NCI-H128 (cell line): ENCODE results near the gene TLE3.

Source experiments
- DNase-seq: peaks from one replicate; lab custom pipeline; 2025; ENCODE audit not compliant: unreplicated experiment; lab: John Stamatoyannopoulos, UW

The TLE3 gene

DNA sequence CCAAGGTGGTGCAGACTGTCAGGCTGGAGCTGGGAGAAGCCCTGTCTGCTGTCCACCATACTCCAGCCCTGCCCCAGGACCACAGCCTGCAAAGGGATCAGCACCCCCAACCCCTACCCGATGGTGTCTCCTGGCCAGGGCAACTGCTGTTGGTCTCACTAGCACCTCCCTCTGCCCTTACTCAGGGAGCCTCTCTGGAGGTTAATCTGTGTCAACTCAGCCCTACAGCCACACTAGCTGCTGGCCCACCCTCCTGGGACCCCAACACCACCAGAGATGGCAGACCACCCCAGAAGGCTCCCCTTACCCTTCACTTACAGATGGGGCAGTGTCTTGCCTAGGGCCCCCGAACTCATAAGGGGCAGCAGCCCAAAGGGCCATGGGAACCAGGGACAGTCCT lies 65.2 kb downstream of the TLE3 start:
- no peak for DNase-seq

DNA sequence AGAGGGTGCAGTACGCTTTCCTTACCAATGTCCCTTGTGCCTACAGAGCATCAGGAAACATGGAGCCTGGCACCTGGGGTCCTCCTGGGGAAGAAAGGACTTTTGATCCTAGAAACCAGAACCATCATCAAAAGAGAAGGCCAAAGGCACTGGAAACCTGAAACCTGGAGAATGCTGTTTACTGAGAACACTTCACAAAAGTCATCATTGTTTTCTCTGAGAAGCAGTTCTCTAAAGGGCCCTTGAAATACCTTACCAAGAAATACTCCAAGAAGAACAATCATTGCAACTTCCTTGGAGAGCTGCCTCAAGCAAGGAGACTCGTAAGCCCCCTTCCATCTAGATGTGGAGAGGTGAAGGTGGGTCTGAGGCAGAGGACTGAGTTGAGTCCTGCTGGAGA lies 66.0 kb downstream of the TLE3 start:
- no peak for DNase-seq

DNA sequence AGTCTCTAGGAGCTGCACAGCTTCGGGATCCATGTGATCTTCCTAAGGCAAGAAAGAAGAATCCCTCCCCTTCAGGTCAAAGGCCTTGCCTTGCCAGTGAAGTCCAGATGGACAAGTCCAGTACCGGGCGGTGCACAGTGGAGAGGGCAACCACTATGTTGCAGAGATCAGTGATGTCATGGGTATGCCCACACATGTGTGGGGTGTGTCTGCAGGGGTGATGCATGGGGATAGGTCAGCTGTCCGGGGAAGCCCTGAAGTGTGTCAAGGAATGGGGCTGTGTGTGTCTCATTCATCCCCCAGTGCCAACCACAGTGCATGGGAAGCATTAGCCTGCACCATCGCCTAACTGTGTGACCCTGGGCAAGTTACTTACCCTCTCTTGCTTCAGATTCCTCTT lies 66.5 kb downstream of the TLE3 start:
- no peak for DNase-seq

DNA sequence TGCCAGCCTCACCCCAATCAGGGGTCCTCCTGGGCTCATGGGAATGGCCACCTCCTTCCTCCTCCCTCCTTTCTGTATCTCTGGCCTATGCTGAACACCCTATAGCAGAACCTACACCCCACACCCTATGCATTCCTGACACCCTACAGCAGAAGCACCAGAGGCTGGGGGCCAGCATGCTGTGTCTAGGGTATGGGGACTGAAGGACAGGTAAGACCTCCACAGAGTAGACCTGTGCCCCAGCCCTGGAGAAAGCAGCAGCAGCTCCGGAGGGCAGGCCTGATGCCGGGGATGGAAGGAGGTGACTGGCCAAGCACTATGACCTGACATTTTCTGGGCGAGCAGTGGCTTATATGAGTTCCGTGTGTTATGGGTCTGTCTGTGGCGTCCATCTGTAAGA lies 66.9 kb downstream of the TLE3 start:
- no peak for DNase-seq

DNA sequence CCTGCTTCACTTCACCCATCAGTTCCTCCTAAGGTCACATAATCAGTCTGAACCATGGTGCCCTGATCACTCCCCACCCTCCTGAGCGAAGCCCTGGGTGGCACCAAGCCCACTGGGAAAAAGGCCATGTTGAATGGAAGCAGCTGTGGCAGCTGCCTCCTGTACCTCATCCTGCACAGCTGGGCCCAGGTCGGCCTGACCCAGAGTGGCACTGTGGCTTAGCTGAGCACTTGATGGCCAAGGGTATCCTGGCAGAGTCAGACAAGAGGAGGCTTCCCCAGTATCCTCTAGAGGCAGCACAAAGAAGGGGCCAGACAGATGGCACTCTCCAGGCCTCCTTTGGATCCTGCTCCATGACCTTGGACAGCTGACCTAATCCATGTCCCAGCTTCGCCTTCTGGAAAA lies 68.4 kb downstream of the TLE3 start:
- no peak for DNase-seq

DNA sequence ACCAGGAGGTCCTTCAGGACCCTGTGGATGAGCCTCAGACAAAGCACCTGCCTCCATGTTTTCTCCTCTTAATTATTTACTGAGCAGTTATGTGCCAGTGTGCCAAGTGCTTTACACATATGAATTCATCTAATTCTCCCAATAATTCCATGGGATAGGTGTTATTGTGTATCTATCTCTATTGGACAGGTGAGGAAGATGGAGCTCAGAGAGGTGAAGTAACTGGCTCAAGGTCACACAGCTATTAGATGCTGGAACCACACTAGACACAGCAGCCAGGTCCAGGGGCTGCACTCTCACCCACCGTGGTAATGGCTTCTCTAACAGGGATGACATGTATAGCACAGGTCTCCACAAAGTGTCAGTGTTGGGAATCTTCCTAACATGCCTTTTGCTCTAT lies 70.2 kb downstream of the TLE3 start:
- DNase-seq: no peak

DNA sequence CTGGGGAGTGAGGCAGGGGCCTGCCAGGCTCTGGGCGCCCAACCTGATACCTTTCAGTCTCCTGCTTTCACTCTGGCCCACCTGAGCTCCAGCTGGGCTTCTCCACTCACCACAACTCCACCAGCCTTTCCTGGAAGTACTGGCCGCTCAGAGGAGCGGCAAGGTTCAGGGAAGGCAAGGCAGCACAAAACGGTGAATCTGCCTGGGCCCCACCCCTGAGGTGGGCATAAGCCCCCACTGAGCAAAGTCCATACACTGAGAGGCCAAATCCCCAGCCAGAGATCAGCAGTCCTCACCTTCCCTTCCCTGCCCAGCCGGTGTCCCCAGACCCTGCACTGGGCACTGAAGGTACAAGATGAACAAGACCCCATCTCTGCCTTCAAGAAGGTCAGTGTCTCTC lies 70.7 kb downstream of the TLE3 start:
- DNase-seq: no peak

DNA sequence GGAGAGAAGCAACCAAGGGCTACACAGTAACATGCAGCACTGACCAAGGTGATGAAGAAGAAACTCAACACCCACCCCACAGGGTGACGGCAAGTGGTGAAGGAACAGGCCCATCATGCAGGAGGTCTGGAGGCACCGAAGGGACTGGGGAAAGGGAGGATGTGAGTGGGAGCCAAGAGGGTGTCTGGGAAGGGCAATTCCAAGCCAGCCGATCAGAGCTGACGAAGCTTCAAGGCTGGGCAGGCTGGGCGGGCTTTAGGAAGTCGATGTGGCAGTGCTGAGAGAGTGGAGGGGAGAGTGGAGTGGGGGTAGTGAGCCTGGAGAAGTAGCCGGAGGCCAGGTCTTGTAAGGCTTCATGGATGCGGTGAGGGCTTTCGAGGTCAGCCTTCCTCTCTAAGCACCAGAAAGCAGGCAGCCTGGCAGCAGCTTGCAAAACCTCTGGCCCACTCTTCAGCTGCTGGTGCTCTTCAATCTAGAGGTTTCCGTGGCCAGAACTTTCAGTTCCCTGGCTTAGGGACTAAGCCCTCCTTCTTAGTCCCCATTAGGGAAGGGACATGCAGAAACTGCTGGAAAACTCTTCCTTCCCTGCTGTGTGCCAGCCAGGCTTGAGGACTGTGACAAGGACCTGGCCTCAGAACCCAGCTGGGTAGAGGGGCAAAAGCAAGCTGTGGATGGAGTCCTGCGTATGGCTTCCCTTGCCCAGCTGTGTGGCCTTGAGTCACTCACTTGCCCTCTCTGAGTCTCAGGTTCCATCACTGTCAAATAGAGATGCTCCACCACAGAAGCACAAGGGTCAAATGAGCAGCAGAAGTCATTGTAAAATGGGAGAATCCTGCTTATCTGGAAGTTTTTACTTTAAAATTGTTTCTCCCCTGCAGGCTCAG lies 72.1 kb downstream of the TLE3 start:
- no peak for DNase-seq

DNA sequence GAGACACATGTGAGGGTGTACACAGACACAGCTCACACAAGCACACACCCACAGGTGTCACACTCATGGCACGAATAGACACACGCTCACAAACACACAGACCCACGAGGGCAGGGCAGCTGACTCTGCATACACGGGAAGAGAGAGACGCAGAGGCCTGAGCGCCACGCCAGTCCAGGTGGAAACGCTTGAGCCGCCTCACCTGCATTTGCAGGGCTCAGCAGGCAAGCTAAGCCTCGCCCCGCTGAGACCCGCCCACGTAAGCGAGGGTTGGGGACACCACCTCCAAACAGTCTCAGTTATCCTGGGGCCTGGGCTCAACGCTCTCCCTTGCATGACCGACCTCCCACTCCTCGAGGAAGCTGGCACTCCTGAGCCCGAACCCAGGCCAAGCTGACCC lies 73.2 kb downstream of the TLE3 start:
- no peak for DNase-seq

DNA sequence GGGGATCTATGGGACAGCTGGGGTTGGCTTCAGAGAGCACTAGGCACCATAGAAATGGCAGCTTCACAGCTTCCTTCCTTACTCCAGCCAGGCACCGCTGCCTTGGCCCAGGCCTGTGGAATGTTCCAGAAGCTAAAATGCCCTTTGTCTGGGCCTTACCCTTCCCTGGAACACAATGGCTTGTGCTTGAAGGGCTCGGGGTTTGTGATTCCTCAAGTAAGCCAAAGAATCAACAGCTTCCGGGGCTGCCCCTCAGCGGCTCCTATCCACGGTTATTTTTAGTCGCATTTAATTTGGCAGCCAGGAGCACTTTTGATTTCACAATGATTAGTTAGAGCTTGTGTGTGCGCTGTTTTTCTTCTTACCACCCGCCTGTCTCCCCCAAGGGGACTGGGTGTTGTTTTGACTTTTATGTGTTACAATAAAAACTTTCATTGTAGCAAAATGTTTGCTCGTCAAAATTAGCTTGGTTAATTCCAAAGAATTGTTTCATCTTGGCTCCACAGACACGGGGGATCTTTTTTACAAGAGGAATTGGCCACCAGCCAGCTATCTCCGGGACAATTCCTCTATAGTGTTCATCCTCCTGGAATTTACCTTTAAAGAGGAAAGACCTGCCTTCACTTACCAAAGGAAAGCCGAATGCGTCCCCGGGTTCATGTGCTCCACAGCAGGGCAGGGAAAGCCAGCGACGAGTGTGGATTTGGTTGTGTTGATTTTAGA lies 73.8 kb downstream of the TLE3 start:
- DNase-seq: no peak

DNA sequence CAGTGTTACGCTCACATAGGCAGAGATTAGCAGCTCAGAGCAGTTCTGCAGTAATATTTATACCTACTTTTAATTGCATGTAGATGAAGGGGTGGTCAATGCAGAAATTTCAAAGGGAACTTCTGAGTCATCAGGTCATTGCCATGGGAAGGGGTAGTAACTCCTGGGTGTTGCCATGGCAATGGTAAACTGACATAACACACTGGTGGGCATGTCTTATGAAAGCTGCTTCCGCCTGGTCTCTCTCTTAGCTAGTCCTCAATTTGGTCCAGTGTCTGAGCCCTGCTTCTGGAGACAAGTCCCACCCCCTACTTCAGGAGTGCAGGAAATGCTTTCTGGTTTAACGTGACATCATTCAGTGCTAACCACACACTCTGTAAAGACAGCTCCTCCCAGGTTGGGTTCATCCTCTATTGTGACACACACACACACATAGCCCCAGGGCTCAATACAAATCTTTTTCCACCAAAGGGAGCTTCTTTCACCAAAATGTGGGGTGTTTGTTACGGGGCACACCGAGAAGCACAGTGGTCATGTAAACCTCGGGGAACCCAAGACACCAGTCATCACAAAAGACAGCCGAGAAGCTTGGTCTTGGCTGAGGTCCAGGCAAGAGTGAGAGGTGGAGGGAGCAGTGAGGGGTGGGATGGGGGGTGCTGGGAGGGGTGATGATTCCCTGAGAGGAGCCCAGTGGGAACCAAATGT lies 74.5 kb downstream of the TLE3 start:
- DNase-seq: no peak

DNA sequence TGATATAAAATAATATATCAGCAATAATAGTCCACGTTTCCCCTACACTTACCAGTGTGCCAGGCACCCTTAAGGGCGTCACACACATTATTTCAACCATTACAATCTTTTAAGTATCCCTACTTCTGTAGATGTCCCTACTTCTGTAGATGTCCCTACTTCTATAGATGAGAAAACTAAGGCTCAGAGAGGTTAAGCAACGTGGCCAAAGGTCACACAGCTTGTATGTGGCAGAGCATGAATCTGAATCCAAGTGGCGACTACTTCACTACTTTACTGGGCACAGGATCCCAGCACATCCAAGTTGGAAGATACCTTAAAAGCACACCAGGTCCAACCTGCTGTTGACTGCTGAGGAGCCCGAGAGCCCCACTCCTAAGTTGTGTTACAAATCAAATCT lies 77.5 kb downstream of the TLE3 start:
- DNase-seq: no peak

DNA sequence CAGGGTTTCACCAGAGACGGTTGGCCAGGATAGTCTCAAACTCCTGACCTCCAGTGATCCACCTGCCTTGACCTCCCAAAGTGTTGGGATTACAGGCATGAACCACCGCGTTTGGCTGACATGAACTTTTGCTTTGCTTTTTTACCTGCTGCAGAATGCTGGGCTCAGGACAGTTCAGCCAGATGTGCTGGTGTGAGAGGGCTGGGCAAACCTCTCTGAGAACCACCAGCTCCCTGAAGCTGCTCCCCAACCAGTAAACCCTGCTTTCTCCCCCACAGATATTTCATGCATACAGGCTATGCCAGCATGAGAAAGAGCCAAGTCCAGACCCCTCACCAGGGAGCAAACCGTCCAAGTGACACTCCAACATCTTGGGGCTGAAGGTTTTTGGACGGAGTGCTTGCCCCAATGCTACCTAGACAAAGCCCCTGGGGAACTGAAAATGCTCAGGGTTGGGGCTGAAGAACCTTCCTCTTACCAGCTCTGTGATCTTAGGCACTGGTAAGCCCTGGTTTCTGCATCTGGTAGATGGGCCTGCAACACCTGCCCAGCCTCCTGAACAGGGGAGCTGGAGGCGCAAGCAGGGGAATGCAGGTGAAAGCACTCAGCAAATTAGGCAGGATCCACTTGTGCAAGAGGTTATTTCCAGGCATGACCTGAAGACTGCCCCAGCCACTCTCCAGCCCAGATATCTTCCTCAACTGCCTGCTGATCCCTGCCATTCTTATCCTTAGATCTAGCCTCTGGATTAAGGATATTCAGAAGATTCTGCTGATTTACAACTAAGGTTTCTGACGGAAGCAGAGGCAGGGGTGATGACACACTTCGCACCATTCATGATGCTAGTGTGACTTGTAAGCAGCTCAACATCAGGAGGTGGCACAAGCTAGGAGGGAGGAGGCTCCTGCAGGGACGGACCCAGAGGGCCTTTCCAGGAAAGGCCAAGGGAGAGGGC lies 78.8 kb downstream of the TLE3 start:
- no peak for DNase-seq

DNA sequence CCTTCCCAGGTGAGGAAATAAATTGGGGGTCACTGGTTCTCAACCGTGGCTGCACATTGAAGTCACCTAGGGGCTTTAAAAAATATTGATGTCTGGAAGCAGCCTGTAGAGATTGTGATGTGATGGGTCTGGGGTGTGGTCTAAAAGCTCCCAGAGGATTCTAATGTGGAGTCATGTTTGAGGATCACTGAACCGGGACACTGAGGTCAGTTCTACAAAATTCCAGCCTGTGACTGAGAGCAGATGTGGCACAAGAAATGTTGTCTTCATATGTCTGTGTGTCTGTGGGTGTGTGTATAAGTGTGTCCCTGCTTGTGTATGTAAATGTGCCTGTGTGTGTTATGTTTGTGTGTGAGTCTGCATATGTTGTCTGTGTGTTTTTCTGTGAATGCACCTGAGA lies 79.9 kb downstream of the TLE3 start:
- DNase-seq: no peak

DNA sequence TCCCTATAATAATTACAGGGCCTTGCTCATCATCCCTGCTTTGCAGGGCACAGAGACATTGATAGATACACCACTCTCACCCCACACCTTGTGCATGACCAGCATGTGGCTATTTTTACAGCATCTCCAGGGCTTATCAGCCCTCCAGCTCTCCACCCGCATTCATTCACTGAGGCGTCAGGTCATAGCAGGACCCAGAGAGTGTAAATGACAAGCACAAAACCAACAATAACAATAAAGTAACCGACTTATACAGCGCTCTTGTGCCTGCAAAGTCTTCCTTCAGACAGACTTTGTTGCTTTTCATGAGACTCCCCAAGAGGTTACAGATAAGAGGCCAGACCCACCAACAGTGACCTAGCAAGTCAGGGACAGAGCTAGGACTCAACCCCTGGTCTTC lies 80.7 kb downstream of the TLE3 start:
- DNase-seq: no peak

DNA sequence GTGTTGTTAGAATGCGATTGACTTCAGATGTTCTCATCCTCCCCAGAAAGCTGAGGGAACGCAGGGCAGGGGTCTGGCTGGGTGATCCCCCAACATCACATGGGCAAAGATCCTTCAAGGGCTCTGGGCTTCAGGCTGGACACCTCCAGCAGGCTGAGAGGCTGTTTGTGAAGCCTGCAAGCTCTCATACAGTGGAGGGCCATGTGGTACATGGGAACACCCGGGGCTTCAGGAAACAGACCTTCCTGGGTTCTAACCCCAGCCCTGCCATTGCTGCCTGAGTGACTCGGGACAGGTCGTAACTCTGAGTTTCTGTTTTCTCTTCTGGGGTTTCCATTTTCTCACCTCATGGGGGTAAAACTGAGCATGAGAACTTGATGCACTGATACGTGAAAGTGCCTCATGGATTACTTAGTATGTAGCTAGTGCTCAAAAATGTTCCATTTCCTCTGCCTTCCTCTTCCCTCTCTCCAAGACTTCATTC lies 81.2 kb downstream of the TLE3 start:
- DNase-seq: no peak

DNA sequence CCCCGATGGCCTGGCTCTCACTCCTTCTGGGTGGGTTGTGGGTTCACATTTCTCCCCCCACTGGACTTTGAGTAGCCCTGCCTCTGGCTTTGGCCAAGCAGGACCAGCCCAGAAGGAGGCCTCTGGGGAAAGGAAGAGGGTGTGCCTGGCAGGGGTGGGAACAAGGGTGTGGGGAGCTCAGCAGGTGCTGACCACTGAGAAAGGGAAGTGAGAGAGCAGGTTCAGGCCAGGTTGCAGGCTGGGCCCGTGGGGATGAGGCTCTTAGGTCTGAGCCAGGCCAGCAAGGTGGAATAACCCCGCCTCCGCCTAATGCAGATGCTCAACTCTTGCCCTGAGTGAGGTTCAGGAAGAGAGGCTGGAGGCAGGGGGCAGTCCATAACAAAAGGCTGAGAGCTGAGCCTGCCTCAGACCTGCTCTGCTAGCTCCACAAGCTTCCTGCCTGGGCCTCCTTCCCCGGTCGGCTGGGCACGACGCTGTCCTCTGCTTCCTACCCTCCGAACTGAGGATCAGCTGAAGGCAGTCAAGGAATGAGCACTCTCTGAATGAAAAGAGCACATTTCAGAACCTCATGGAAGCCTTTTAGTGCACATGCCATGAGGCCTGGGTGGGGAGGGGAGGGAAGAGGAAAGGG lies 82.7 kb downstream of the TLE3 start:
- DNase-seq: no peak

DNA sequence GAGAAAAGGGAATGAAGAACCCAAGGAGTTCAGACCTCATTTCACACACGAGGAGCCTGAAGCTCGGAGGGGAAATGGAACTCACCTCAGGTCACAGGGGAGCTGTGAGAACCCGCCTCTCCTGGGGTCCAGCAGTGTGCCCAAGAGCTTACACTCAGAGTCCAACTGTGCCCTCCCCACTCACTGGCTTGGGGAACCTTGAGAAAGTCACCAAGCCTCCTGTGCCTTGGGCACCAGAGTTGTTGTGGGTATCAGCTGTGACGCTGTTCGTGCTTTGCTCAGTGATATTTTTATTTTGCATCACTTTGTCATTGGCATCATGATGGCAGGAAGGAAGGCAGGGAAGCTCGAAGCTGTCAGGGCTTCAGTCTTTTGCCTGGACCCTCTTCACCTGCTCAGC lies 83.4 kb downstream of the TLE3 start:
- no peak for DNase-seq

DNA sequence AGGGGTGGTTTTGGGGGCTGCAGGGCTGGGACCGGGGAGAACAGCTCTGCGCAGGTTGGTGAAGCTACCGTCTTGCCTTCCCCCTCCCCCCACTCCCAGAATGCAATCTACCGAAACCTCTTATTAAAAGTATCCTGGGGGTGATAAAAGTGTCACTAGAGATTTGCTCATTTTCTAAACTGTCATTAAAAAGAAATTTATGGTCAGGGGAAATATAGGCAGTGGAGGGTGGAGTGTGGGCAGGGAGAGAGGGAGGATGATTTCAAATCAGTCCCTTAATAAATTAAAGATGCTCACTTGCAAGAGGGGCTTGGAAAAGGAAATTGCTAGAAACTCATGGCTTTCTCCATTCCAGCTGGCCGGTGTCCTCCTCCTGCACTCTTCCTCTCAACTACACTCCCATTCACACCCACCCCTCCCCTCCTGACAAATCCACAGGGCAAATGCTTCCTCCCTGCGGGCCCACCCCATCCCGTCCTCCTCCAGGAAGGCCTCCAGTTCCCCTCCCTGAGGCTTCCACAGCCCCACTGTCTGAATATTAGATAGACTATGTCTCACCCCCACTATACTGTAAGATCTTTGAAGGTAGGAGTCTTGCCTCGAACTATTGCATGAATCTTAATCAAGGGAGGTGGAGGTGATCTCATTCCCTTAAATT lies 83.9 kb downstream of the TLE3 start:
- DNase-seq: no peak

DNA sequence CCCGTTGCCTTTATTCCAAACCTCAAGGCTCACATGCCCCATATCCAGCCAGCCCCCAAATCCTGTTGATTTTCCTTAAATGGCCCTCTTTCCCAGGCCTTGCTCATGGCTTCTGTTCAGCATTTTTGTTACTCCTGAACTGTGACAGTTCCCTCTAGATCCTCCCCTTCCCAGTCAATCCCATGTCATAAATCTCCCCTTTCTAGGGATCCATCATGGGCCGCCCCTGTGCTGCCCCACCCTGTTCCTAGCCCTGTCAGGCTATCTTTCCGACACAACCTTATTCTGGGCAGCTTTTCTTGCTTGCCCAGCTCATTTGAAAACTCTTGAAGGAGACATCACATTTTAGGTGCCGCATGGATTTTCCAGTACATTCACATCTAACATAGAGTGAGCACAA lies 84.8 kb downstream of the TLE3 start:
- no peak for DNase-seq
